ENCODE results near the gene ACSL6.

DNA sequence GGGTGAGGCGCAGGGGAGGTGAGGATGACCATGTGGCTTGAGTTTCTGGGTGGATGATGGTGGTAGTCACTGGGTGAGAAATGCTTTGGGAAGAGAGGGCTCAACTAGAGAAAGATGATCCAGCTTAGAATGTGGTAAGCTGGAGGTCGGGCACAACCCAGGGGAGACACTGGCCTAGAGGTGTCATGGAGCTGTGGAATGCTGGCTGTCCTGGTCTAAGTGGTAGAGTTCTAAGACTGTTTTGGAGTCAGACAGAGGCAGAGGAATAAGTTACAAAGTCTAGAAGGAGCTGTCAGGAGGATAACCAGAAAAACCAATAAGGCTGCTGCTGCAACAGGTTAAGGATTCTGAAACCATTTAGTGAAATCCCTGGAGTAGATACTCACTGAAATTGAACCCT, 19.2 kb upstream of the ACSL6 start:
- TF ChIP-seq POLR2A (IDR thresholded peaks at IDR 0.05): no peak
- TF ChIP-seq POLR2AphosphoS5 (IDR thresholded peaks at IDR 0.05): no peak
- TF ChIP-seq, protein P1, sequence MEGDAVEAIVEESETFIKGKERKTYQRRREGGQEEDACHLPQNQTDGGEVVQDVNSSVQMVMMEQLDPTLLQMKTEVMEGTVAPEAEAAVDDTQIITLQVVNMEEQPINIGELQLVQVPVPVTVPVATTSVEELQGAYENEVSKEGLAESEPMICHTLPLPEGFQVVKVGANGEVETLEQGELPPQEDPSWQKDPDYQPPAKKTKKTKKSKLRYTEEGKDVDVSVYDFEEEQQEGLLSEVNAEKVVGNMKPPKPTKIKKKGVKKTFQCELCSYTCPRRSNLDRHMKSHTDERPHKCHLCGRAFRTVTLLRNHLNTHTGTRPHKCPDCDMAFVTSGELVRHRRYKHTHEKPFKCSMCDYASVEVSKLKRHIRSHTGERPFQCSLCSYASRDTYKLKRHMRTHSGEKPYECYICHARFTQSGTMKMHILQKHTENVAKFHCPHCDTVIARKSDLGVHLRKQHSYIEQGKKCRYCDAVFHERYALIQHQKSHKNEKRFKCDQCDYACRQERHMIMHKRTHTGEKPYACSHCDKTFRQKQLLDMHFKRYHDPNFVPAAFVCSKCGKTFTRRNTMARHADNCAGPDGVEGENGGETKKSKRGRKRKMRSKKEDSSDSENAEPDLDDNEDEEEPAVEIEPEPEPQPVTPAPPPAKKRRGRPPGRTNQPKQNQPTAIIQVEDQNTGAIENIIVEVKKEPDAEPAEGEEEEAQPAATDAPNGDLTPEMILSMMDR (IDR thresholded peaks at IDR 0.05): no peak
